ENCODE data around the gene PTPRK.

- TF ChIP-seq POLR2A (IDR thresholded peaks at IDR 0.05; ENCODE audit: low read length) (no peak), GATA1 (IDR thresholded peaks at IDR 0.05; ENCODE audit: low read depth, low read length) (no peak)
These were observed 215.2 kb downstream of the PTPRK start for GRCh38 chr6:128305228-128305627.

Data from erythroblast (primary cell).